NCI-H1092 treated with DMSO at 0.1 percent for 48 hours (cell line): Measurements from ENCODE around the gene DPYSL3.

Experiments used
- DNase-seq: peaks from one replicate; lab custom pipeline; 2025; lab: John Stamatoyannopoulos, UW

The DPYSL3 gene

GRCh38 chr5:147512659-147513379 is 3.0 kb upstream of the DPYSL3 start:
- DNase-seq = no peak

- DNase-seq = no peak
These were observed 1.0 kb upstream of the DPYSL3 start for GRCh38 chr5:147510885-147511284.

GRCh38 chr5:147509041-147509709 is 693 bp downstream of the DPYSL3 start:
- DNase-seq = peak; percentile 41

- DNase-seq = no peak
These were observed 1.2 kb downstream of the DPYSL3 start for GRCh38 chr5:147508711-147509040.

- no peak for DNase-seq
These were observed 2.3 kb downstream of the DPYSL3 start for GRCh38 chr5:147507480-147508126.

DNA sequence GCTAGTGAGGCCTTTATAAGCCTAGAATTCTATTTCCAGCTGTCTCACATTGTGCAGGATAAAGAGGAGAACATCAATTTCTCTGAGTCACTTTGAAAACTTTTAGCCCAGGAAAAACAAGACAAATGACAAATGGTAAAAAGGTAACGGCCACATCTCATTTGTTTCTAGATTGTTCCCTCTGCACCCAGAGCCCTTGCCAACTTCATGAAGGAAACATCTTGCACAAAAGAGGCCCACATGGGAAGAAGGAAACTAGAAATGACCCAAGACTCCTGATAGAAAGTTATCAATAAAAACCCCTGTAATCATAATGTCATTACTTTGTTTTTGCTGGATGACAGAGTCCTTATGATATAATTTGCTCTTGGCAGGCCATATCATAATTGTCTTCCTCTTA is 5.3 kb downstream of the DPYSL3 start:
- DNase-seq = no peak

GRCh38 chr5:147504011-147504410 is 5.9 kb downstream of the DPYSL3 start:
- DNase-seq = no peak

DNA sequence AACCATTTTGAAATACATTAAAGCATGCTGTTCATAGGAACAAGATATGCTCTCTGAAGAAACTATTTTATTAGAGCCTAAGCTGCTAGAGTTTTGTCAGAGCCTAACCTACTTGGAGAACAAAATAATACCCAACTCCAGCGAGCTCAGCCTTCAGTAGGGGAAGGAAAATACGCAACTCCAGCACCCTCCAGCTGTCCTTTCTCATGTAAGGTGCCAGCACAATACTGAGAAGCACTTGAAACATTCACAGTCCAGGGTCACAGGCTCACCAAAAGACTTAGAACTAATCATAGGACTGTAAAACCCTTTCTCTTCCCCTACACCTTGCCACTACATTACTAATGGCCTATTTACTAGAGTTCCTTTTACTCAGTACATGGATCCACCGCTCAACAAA is 18.9 kb downstream of the DPYSL3 start:
- peak; percentile 13 for DNase-seq

DNA sequence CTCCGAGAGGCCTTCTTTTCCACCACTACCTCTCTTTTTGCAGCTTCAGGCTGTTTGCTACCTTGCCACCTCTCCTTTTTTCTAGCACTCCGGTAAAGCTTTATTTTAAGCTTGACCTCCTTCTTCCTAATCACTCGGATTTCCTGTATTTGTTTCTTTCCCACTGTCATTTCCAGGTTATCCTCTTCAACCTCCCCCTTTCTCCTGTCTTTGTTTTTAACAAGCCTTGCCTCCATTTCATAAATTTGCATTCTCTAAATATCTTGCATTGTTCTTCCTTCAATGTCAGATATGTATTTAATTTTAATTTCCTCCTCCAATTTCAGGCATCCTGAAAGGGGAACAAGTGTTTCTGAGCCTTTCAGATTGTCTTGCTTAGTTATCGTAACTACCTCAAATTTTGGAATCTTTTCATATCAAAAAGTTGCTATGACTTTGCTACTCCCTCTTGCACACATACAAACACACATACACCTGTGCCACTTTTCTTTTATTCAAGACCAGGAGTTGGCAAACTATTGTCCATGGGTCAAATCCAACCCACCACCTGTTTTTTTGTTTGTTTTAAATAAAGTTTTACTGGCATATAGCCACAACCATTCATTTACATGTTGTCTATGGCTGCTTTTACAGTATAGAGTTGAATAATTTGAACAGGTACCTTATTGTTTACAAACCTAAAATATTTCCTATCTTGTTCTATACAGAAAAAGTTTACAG is 22.7 kb downstream of the DPYSL3 start:
- no peak for DNase-seq

DNA sequence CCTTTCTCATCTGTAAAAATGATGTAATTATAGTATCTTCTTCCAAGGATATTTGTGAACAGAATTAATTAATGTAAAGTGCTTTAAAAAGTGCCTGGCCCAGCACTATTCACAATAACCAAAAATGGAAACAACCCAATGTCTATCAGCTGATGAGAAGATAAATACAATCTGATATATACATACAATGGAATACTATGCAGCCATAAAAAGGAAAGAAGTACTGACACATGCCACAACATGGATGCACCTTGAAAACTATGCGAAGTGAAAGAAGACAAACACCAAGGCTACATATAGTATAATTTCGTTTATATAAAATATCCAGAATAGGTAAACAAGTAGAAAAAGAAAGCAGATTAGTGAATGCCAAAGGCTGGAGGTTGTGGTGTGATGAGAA is 24.1 kb downstream of the DPYSL3 start:
- no peak for DNase-seq

- DNase-seq = no peak
These were observed 24.8 kb downstream of the DPYSL3 start for GRCh38 chr5:147485046-147485445.

GRCh38 chr5:147484708-147485020 is 25.2 kb downstream of the DPYSL3 start:
- peak; percentile 47 for DNase-seq

GRCh38 chr5:147483961-147484707 is 25.7 kb downstream of the DPYSL3 start:
- peak; percentile 93 for DNase-seq

DNA sequence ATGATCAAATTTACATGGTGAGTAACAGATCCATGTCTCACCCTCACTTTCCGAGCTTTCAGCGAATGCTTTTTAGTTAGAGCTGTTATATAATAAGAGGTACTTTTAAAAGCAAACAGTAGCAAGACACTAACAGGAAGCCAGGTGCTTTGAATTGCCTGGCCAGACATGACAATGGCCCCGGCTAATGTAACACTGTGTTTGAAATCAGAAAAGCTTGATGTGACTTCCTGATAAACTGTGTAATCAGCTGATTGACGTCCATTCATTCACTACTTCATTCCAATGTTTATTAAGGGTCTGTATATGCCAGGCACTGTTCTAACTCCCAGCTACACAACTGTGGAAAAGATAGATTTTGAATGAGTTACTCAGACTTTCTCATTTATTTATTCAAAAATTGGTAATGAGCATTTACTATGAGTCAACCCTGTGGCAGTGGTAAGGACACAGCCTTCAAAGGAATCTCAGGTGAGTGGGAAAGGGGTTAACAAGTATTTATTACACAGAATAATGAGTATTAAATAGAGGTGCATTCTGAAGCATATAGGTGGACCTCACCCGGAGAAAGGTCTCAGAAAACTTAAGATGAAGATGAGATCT is 26.6 kb downstream of the DPYSL3 start:
- DNase-seq = peak; percentile 92

- no peak for DNase-seq
These were observed 27.1 kb downstream of the DPYSL3 start for GRCh38 chr5:147482706-147483180.

GRCh38 chr5:147481874-147482705 is 27.8 kb downstream of the DPYSL3 start:
- peak; percentile 38 for DNase-seq

DNA sequence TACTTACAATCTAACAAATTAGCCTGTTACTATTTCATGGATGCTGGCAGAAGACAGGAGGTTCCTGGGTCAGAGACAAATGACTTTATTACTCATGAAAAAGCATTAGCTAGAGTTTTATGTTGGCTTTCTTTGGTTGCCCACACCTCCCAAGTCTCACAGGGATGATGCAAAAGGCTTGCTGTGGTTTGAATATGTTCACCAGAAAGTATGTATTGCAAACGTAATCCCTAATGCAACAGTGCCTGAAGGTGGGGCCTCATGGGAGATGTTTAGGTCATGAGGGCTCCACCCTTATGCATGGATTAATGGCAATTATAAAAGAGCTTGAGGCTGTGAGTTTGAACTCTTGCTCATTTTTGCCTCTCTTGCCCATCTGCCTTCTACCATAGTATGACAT is 28.5 kb downstream of the DPYSL3 start:
- DNase-seq = no peak

DNA sequence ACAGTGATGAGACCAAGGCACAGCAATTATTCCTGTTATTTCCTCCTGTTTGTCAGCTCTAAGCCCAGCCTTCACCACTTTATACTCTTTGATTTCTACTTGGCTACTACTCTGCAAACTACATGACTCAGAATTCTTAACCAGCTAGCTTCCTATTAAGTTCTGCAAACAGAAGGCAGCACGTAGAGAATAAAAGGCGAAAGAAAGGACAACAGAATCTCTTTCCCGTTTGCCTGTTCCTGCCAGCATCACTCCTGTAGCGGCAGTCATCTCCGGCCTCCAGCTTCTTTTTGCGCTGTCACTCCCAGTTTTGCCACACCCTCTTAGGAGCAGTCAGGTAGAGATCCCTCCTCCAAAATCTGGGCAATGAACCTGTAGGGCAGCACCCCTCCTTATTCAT is 29.9 kb downstream of the DPYSL3 start:
- no peak for DNase-seq

DNA sequence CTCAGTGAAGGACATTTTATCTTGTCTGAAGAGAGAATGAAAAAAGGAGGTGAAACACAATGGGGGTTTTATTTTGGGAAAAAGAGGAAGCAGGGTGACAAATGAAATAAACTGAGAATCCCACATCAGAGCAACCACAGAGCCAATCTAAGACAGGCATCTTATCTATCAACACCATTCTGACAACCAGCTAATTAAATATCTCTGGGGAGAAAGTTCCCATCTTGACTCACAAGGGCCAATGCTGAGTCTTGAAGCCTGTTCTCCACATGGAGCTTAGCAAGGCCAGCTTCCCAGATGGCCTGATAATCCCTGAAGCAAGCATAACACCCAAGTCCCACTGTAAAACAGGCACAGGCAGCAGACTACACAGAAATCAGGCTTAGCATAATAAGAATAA is 30.4 kb downstream of the DPYSL3 start:
- DNase-seq = no peak

DNA sequence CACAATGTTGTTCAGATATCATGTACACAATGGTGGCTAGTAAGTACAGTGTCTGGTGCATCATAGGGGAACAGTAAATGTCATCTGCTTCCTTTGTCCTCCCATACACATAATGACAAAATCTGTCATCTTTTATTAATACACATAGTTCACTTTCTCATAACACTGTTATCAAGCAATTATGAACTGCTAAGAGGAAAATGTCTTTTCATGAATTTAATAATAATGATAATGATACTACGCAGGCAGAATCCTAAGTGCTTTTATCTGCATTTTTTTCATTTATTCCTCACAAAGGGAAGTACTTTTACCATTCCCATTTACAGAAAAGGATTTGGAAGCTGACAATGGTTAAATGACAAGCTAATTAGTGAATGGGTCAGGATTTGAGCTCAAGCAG is 35.7 kb downstream of the DPYSL3 start:
- DNase-seq = no peak
